GM12878 (cell line): Measurements from ENCODE around the gene NAV3.

Source experiments
- BCL11A ChIP-seq: IDR thresholded peaks from 2 replicates; pipeline ENCODE4 v1.6.1; 2011; ENCODE audit warnings: low read depth, low read length
- CEBPB ChIP-seq, 2 experiments: fragments of 150-350 bp in 1 of 2; IDR thresholded peaks; 2 replicates each; pipeline ENCODE4 v1.6.1; 2012 to 2014; ENCODE audit warnings: low read depth in 2 of 2, low read length in 2 of 2, borderline replicate concordance in 1 of 2, inconsistent platforms in 1 of 2
- CTCF ChIP-seq, 3 experiments: IDR thresholded peaks in 2 of 3; conservative IDR thresholded peaks in 1 of 3; 2 replicates each; pipeline ENCODE4 v1.5.1; 2011; ENCODE audit warnings: low read depth in 3 of 3, low read length in 3 of 3, mild to moderate bottlenecking in 3 of 3, control low read depth in 2 of 3, moderate library complexity in 2 of 3, inconsistent platforms in 1 of 3, mixed read lengths in 1 of 3; ENCODE audit not compliant: control insufficient read depth in 2 of 3, insufficient read depth in 1 of 3; ENCODE audit errors: extremely low read depth in 1 of 3
- EGR1 ChIP-seq, 2 experiments: IDR thresholded peaks; 1 replicate in 1 of 2; 2 replicates in 1 of 2; pipeline ENCODE4 v1.6.1; 2011 to 2012; ENCODE audit warnings: low read depth in 2 of 2, low read length in 2 of 2, borderline replicate concordance in 1 of 2, mild to moderate bottlenecking in 1 of 2, moderate library complexity in 1 of 2
- ELK1 ChIP-seq: IDR thresholded peaks from 2 replicates; pipeline ENCODE4 v1.6.1; 2012; ENCODE audit warnings: low read depth, low read length, improper control_type of control experiment
- GATAD2B ChIP-seq: fragments of 450-650 bp; conservative IDR thresholded peaks from 2 replicates; pipeline ENCODE4 v1.6.1; 2017; ENCODE audit warnings: low read depth, mild to moderate bottlenecking, moderate library complexity
- JUND ChIP-seq: IDR thresholded peaks from 2 replicates; pipeline ENCODE4 v1.6.1; 2012; ENCODE audit warnings: low read depth, mild to moderate bottlenecking, low read length, improper control_type of control experiment, moderate library complexity
- POLR2A ChIP-seq: IDR thresholded peaks from 2 replicates; pipeline ENCODE4 v1.6.1; 2011; ENCODE audit warnings: low read depth, mild to moderate bottlenecking, low read length
- RELA ChIP-seq: fragments of 450-650 bp; IDR thresholded peaks from 2 replicates; pipeline ENCODE4 v1.8.0; 2014; ENCODE audit warnings: borderline replicate concordance; ENCODE audit not compliant: partially characterized antibody
- REST ChIP-seq: IDR thresholded peaks from 2 replicates; pipeline ENCODE4 v1.6.1; 2012; ENCODE audit warnings: mild to moderate bottlenecking, low read depth, low read length
- SREBF1 ChIP-seq: IDR thresholded peaks from 2 replicates; pipeline ENCODE4 v1.6.1; 2012; ENCODE audit warnings: mild to moderate bottlenecking, low read length
- TAF1 ChIP-seq: IDR thresholded peaks from 2 replicates; pipeline ENCODE4 v1.6.1; 2011; ENCODE audit warnings: mild to moderate bottlenecking, low read depth, low read length, borderline replicate concordance
- ZNF24 ChIP-seq: fragments of 450-650 bp; IDR thresholded peaks from 2 replicates; pipeline ENCODE4 v1.6.1; 2017; ENCODE audit warnings: antibody characterized with exemption, mild to moderate bottlenecking

- TF ChIP-seq JUND = no peak
- no peak for TF ChIP-seq CTCF (IDR thresholded peaks at IDR 0.05 in 2 of 3, conservative IDR thresholded peaks at IDR 0.05 in 1 of 3; ENCODE audit: control insufficient read depth in 2 of 3, extremely low read depth in 1 of 3, insufficient read depth in 1 of 3, low read depth in 3 of 3, low read length in 3 of 3)
- no peak for TF ChIP-seq POLR2A
- no peak for TF ChIP-seq EGR1 (IDR thresholded peaks at IDR 0.05; ENCODE audit: borderline replicate concordance in 1 of 2, low read depth in 2 of 2, low read length in 2 of 2)
- no peak for TF ChIP-seq CEBPB (IDR thresholded peaks at IDR 0.05; ENCODE audit: borderline replicate concordance in 1 of 2, low read depth in 2 of 2, low read length in 2 of 2)
- TF ChIP-seq TAF1 = no peak
- no peak for TF ChIP-seq ZNF24
- no peak for TF ChIP-seq BCL11A
- no peak for TF ChIP-seq REST
- TF ChIP-seq SREBF1 = no peak
- no peak for TF ChIP-seq RELA
- TF ChIP-seq ELK1 = no peak
- TF ChIP-seq GATAD2B = no peak
Observed at GRCh38 chr12:77968571-77968970, 137.9 kb downstream of the NAV3 start.
